Right cardiac atrium (tissue), 5 donors: Measurements from ENCODE around the gene DPCD. TPM values are rescaled to one million over a fixed set of nuclear protein-coding genes. Genes with fewer than 3 reads are reported as not detected.

Experiments used
- ATAC-seq, 2 donors: fragments of 200-7000 bp; cut with Tn5 transposase; one replicate each; pipeline versions ENCODE4 v1.8.0 to v1.9.1; 2020; ENCODE audit warnings: moderate library complexity in 2 of 2, mild to moderate bottlenecking in 1 of 2
- DNase-seq, 3 donors: peaks; one replicate each; pipeline ENCODE4 v3.0.0-alpha.2; 2020
- H3K27ac ChIP-seq: one replicate; pipeline ENCODE4 v1.5.1; 2013; ENCODE audit warnings: mild to moderate bottlenecking, low read length, control low read depth, moderate library complexity
- H3K27me3 ChIP-seq: one replicate; pipeline ENCODE4 v1.6.1; 2013; ENCODE audit not compliant: control insufficient read depth, insufficient read depth
- H3K4me1 ChIP-seq: one replicate; pipeline ENCODE4 v1.6.1; 2013; ENCODE audit warnings: low read length; ENCODE audit not compliant: control insufficient read depth, insufficient read depth
- H3K4me3 ChIP-seq: one replicate; pipeline ENCODE4 v1.5.1; 2013; ENCODE audit warnings: low read length, control low read depth
- H3K9me3 ChIP-seq: one replicate; pipeline ENCODE4 v1.6.1; 2013; ENCODE audit warnings: low read length; ENCODE audit not compliant: control insufficient read depth
- WGBS: extraction: QIAGEN DNeasy Blood & Tissue Kit; methylation state at CpG from one replicate; pipeline ENCODE4 v1.1.7; 2013; 5-methylcytosine and 5-hydroxymethylcytosine counted together
- intact Hi-C, 4 donors: fragments of 100-400 bp; cut with DNase I; formaldehyde crosslinking; loops; one replicate each; pipeline versions ENCODE4 v1.11.0 to v1.14.0; 2022 to 2023
- polyA plus RNA-seq: library from polyadenylated mRNA; stranded (reverse); fragments of 200-250 nt; gene quantifications from one replicate; pipeline ENCODE4 v1.2.3, GENCODE V29; 2013
- total RNA-seq, 4 donors: library from RNA; stranded (reverse); fragmentation: NEBNext Ultra II Directional; extraction: Animal tissue kit (Norgen Biotek cat#: 25700); gene quantifications; one replicate each; pipeline ENCODE4 v1.2.1, GENCODE V29; 2021
- donor health status: healthy with polysubstance abuse.
- donor health status: DM: no; HTN: yes; CAD: no.
- donor health status: DM: no; HTN: no; CAD: no.
- donor health status: DM: no; HTN: yes; CAD: no; lungs with severe emphysema.
- donor health status: DM: yes; HTN: yes; CAD: no.

DPCD gene
- total and polyA plus RNA-seq, 5 donors, result 15.6 to 29.8 (median 19.6) TPM

- no peak overlapping the region for H3K27ac ChIP-seq
- no peaks in the 10 kb centered on the region for H3K9me3 ChIP-seq
- H3K27me3 ChIP-seq, result no peaks in the 10 kb centered on the region
- ATAC-seq, result no peak
- 90% methylated on average over 3 of the region's 3 CpGs for WGBS
- peak in 1 of 3 donors; percentile 19 for DNase-seq
- H3K4me3 ChIP-seq, result no peak overlapping the region
- H3K4me1 ChIP-seq, result no peaks in the 10 kb centered on the region
- intact Hi-C loops, result loop anchor here in 2 of 4 donors (10.0 kb wide), 2 partner anchors 270 to 300 kb away; no protein-coding TSS in a partner anchor
Observed at GRCh38 chr10:101575091-101575490, 13.0 kb upstream of the DPCD start.

GRCh38 chr10:101575580-101576210 is 12.4 kb upstream of the DPCD start:
- H3K9me3 ChIP-seq, result no peaks in the 10 kb centered on the region
- no peak overlapping the region for H3K4me3 ChIP-seq
- ATAC-seq (no peak), DNase-seq (peak in 1 of 3 donors; percentile 47)
- intact Hi-C loops, result loop anchor here in 2 of 4 donors (10.0 kb wide), 2 partner anchors 271 to 301 kb away; no protein-coding TSS in a partner anchor
- no peaks in the 10 kb centered on the region for H3K4me1 ChIP-seq
- 83% methylated on average over 7 of the region's 7 CpGs for WGBS
- H3K27ac ChIP-seq, result no peak overlapping the region
- H3K27me3 ChIP-seq, result no peaks in the 10 kb centered on the region

- Histone ChIP-seq H3K4me3 (no peak overlapping the region), H3K9me3 (no peaks in the 10 kb centered on the region), H3K4me1 (no peaks in the 10 kb centered on the region), H3K27ac (no peak overlapping the region), H3K27me3 (no peaks in the 10 kb centered on the region)
- WGBS, result 96% methylated on average over 7 of the region's 7 CpGs
- intact Hi-C loops, result loop anchor here in 2 of 4 donors (10.0 kb wide), 2 partner anchors 272 to 302 kb away; no protein-coding TSS in a partner anchor
- ATAC-seq (no peak), DNase-seq (peak in 1 of 3 donors; percentile 2)
Observed at GRCh38 chr10:101576211-101576863, 11.8 kb upstream of the DPCD start.

DNA sequence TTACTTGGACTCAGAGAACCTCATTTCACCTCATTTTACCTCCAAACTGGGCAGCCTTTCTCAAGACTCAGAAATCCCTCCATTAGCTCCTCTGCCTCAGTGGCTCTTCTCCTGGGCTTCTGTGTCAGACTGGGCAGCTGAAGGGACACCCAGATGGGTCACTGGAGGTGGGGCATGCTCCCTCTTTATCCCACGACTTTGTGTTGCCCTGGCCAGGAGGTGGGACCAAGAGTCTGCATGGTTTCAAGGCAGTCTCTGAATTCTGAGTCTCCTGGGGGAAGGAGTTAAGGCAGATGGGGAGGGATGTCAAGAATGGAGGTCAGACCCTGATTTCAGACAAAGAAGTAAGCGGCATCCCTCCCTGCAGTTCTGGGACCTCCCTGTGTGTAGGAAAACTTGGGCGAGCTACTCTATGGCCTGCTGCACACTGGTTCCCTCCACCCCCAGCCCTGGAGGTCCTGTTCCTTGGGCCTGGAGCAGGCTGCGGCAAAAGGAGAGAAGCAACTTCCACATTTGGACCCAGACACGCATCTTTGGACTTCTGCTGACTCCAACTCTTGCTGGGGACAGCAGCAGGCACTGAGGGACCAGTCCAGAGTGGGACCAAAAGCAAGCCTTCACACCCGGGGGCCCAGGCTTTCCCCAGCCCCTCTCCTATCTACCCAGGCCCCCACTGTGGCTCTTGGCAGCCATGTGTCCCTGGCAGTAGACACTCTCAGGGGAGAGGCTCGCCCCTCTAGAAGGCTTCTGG is 10.8 kb upstream of the DPCD start:
- DNase-seq (peak in 1 of 3 donors; percentile 15), ATAC-seq (no peak)
- H3K27ac ChIP-seq, result no peak overlapping the region
- WGBS, result 90% methylated on average over 7 of the region's 7 CpGs
- H3K27me3 ChIP-seq, result no peaks in the 10 kb centered on the region
- intact Hi-C loops, result loop anchor here in 2 of 4 donors (10.0 kb wide), 2 partner anchors 272 to 302 kb away; no protein-coding TSS in a partner anchor
- H3K4me1 ChIP-seq, result no peaks in the 10 kb centered on the region
- H3K4me3 ChIP-seq, result no peak overlapping the region
- H3K9me3 ChIP-seq, result no peaks in the 10 kb centered on the region

- no peak overlapping the region for H3K4me3 ChIP-seq
- DNase-seq (peak in 1 of 3 donors; percentile 12), ATAC-seq (no peak)
- H3K9me3 ChIP-seq, result no peaks in the 10 kb centered on the region
- H3K27me3 ChIP-seq, result no peaks in the 10 kb centered on the region
- 91% methylated on average over 5 of the region's 5 CpGs for WGBS
- intact Hi-C loops, result loop anchor here in 2 of 4 donors (10.0 kb wide), 2 partner anchors 273 to 303 kb away; no protein-coding TSS in a partner anchor
- no peak overlapping the region for H3K27ac ChIP-seq
- H3K4me1 ChIP-seq, result no peaks in the 10 kb centered on the region
Observed at GRCh38 chr10:101578192-101578591, 9.9 kb upstream of the DPCD start.

DNA sequence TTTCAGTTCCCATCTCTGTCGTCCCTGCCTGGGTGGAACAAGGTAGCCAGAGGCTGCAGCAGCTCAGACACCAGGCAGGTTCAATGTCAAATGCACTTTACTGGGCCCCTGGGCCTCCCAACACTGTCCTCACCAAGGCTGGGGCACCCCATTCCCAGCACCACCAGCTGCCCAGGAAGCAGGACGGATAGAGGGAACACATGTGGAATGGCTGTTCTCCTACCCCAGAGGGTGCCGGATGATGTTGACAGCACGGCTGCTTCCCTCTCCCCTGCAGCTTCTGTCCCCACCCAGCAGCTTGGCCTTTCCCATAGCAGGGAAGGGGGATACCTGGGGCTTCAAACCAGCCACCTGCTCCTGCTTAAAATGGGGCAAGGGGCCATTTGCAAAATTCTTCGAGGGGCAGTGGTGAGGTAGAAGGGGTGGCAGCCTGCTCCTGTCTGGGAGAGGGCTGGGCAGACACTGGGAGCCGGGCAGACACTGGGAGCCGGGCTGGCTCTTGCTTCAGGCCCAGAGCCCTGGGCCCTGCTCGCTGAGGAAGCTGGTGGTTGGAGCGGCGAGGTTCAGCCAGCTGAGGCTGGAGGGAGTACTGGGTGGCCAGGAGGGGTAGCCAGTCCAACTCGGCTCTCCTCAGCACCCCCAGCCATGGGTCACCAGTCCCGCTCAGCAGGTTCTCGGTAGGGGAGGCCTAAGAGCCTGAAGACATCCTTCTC is 9.2 kb upstream of the DPCD start:
- no peaks in the 10 kb centered on the region for H3K4me1 ChIP-seq
- H3K27ac ChIP-seq, result no peak overlapping the region
- intact Hi-C loops, result loop anchor here in 2 of 4 donors (10.0 kb wide), 2 partner anchors 274 to 304 kb away; no protein-coding TSS in a partner anchor
- H3K4me3 ChIP-seq, result no peak overlapping the region
- ATAC-seq (no peak), DNase-seq (peak in 1 of 3 donors; percentile 44)
- H3K9me3 ChIP-seq, result no peaks in the 10 kb centered on the region
- 93% methylated on average over 13 of the region's 13 CpGs for WGBS
- no peaks in the 10 kb centered on the region for H3K27me3 ChIP-seq

GRCh38 chr10:101579516-101579870 is 8.6 kb upstream of the DPCD start:
- H3K27ac ChIP-seq, result no peak overlapping the region
- no peak overlapping the region for H3K4me3 ChIP-seq
- 98% methylated on average over 12 of the region's 12 CpGs for WGBS
- no peaks in the 10 kb centered on the region for H3K9me3 ChIP-seq
- DNase-seq (peak in 1 of 3 donors; percentile 39), ATAC-seq (no peak)
- H3K4me1 ChIP-seq, result no peaks in the 10 kb centered on the region
- no peaks in the 10 kb centered on the region for H3K27me3 ChIP-seq
- intact Hi-C loops, result loop anchor here in 2 of 4 donors (10.0 kb wide), 2 partner anchors 275 to 305 kb away; no protein-coding TSS in a partner anchor

DNA sequence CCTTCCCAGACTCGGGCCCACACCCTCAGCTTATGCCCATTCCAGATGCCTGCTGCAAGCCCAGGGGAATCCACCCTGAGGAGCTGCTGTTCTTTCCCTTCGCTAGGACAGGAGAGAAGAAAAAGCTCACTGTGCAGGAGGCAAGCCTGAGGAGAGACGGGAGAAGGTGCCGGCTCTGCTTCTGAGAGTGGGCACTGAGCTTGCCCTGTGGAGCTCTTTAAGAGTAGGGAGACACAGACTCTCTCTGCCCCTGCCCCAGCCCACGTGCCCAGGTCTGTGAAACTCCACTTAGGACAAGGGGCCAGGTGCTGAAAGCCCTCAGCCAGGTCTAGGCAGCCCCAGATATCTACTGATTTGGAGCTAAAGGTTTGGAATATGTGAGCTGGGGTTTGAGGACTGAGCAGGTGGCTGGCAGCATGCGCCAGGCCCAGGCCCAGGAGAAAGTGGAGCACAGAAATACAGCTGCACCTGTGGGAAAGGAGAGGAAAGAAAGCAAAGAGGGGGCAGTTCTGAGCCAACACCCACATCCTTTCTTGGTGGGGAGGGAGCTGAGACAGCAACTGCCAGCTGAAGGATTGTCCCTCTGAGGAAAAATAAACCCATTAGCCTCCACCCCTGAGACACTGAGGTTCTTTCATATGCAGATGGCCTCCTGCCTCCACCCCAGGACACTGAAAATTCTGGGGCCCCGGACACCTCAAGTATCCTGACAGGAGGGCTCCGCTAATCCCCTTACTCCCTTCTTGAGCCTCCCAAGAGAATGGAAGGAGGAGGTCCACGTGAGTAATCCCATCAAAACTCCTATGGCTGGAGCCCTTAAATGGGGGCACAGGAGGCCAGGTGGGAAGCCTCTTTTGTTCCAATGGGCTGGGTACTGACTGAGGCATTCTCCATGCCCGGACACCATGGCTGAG is 7.4 kb upstream of the DPCD start:
- 83% methylated on average over 10 of the region's 10 CpGs for WGBS
- H3K27me3 ChIP-seq, result no peaks in the 10 kb centered on the region
- no peak overlapping the region for H3K4me3 ChIP-seq
- intact Hi-C loops, result no loop called here
- no peak overlapping the region for H3K27ac ChIP-seq
- ATAC-seq (no peak), DNase-seq (peak in 1 of 3 donors; percentile 32)
- no peaks in the 10 kb centered on the region for H3K9me3 ChIP-seq
- H3K4me1 ChIP-seq, result no peaks in the 10 kb centered on the region

DNA sequence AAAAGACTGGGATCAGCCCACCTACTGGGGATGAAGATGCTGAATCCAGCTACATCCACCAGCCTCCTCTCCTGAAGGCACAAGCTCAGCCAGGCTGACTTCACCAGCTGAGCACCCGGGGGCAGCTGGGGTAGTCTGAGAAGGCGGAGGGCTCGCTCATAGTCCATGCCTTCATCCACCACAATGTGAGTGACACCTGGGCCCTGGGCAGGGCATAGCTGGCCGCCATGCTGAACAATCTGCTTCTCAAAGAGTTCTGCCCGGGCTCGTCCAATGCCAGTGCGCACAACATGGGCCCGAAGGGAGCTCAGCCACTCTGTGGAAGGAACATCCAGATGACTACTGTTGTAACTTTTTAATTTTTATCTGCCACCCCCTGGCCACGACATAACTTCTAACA is 2.3 kb upstream of the DPCD start:
- peak in 1 of 3 donors; percentile 11 for DNase-seq
- intact Hi-C loops, result no loop called here
- H3K4me3 ChIP-seq, result no peak overlapping the region
- WGBS, result 97% methylated on average over 9 of the region's 9 CpGs
- no peaks in the 10 kb centered on the region for H3K9me3 ChIP-seq
- no peak for ATAC-seq
- H3K4me1 ChIP-seq, result peaks cover 4% of the 10 kb centered on the region
- no peaks in the 10 kb centered on the region for H3K27me3 ChIP-seq
- H3K27ac ChIP-seq, result no peak overlapping the region

GRCh38 chr10:101588879-101589278 is 758 bp downstream of the DPCD start:
- peak overlapping the region; percentile 96 for H3K4me3 ChIP-seq
- ATAC-seq (no peak), DNase-seq (peak in 1 of 3 donors; percentile 18)
- no peaks in the 10 kb centered on the region for H3K27me3 ChIP-seq
- intact Hi-C loops, result no loop called here
- H3K9me3 ChIP-seq, result no peaks in the 10 kb centered on the region
- peaks cover 4% of the 10 kb centered on the region for H3K4me1 ChIP-seq
- WGBS, result 55% methylated on average over 5 of the region's 5 CpGs
- no peak overlapping the region for H3K27ac ChIP-seq
